Caco-2 (cell line): ENCODE results near the gene FOXRED1. TPM values are rescaled to one million over a fixed set of nuclear protein-coding genes. Genes with fewer than 3 reads are reported as not detected.
"Not testable (repeated sequence)": the region's sequence is repeated elsewhere in the genome, so short reads cannot be mapped to it uniquely, and the experiment has no call there.

Experiments used
- BruUV-seq: library from RNA; stranded (reverse); fragments of 400-500 nt; replicated peaks from 2 replicates; lab custom pipeline; 2021; lab: Mats Ljungman, UMichigan
- CTCF ChIA-PET: fragments of 300-600 bp; sonication (Branson Sonifier 250); formaldehyde crosslinking; loops from one replicate; lab custom pipeline; 2022; ENCODE audit warnings: antibody characterized with exemption; lab: Charles Lee
- POLR2A ChIA-PET: fragments of 300-600 bp; sonication (Branson Sonifier 250); formaldehyde crosslinking; loops from one replicate; lab custom pipeline; 2022; ENCODE audit warnings: antibody characterized with exemption; lab: Charles Lee
- DNase-seq, 2 experiments: peaks; one replicate each; pipeline versions ENCODE4 v3.0.0 to v3.0.0-alpha.2; 2020 to 2022
- H3K27me3 ChIP-seq: replicated peaks from 2 replicates; pipeline ENCODE4 v1.6.0; 2011; ENCODE audit warnings: low read length; ENCODE audit not compliant: control insufficient read depth, insufficient read depth
- H3K36me3 ChIP-seq: 2 replicates; pipeline ENCODE4 v1.5.1; 2011; ENCODE audit warnings: low read length; ENCODE audit not compliant: control insufficient read depth, insufficient read depth
- H3K4me1 ChIP-seq: fragments of 250-450 bp; sonication (Bioruptor Pico); 2 replicates; pipeline ENCODE4 v1.5.1; 2020; ENCODE audit warnings: mild to moderate bottlenecking
- H3K4me3 ChIP-seq: 2 replicates; pipeline ENCODE4 v1.5.1; 2011; ENCODE audit warnings: low read depth, mild to moderate bottlenecking, control low read depth, low read length
- H3K9me3 ChIP-seq: fragments of 250-450 bp; sonication (Bioruptor Pico); 2 replicates; pipeline ENCODE4 v1.5.1; 2020; ENCODE audit warnings: mild to moderate bottlenecking, moderate library complexity
- H3K27ac Mint-ChIP-seq: one replicate; pipeline ENCODE4 v1.8.0; 2022; ENCODE audit warnings: mixed read lengths; ENCODE audit not compliant: unreplicated experiment
- H3K27me3 Mint-ChIP-seq: one replicate; pipeline ENCODE4 v1.8.0; 2022; ENCODE audit warnings: mixed read lengths; ENCODE audit not compliant: insufficient read depth, unreplicated experiment
- H3K36me3 Mint-ChIP-seq: one replicate; pipeline ENCODE4 v1.8.0; 2022; ENCODE audit warnings: mild to moderate bottlenecking, mixed read lengths; ENCODE audit not compliant: insufficient read depth, unreplicated experiment
- H3K4me1 Mint-ChIP-seq: one replicate; pipeline ENCODE4 v1.8.0; 2022; ENCODE audit warnings: low read depth, mixed read lengths; ENCODE audit not compliant: unreplicated experiment
- H3K4me3 Mint-ChIP-seq: one replicate; pipeline ENCODE4 v1.8.0; 2022; ENCODE audit warnings: mild to moderate bottlenecking, moderate library complexity, mixed read lengths; ENCODE audit not compliant: unreplicated experiment
- H3K9me3 Mint-ChIP-seq: one replicate; pipeline ENCODE4 v1.8.0; 2022; ENCODE audit warnings: mixed read lengths; ENCODE audit not compliant: unreplicated experiment
- intact Hi-C: fragments of 100-400 bp; cut with micrococcal nuclease; formaldehyde crosslinking; loops from one replicate; pipeline ENCODE4 v1.10.0; 2022; ENCODE audit not compliant: unreplicated experiment
- total RNA-seq: library from RNA; stranded (reverse); gene quantifications from 2 replicates; pipeline ENCODE4 v1.2.3, GENCODE V29; 2022
- TF ChIP-seq, protein P1 (sequence below), 2 experiments: fragments of 200-600 bp in 1 of 2; IDR thresholded peaks; 1 replicate in 1 of 2; 2 replicates in 1 of 2; pipeline versions ENCODE4 v1.5.1 to v1.8.0; 2011 to 2022; ENCODE audit warnings: antibody characterized with exemption in 1 of 2, control low read depth in 1 of 2, inconsistent platforms in 1 of 2, low read depth in 1 of 2, low read length in 1 of 2, mild to moderate bottlenecking in 1 of 2, moderate library complexity in 1 of 2; ENCODE audit not compliant: insufficient read depth in 1 of 2, severe bottlenecking in 1 of 2, unreplicated experiment in 1 of 2

The FOXRED1 gene
- total RNA-seq, 1 experiment from 2014 or later = 91.7 TPM

DNA sequence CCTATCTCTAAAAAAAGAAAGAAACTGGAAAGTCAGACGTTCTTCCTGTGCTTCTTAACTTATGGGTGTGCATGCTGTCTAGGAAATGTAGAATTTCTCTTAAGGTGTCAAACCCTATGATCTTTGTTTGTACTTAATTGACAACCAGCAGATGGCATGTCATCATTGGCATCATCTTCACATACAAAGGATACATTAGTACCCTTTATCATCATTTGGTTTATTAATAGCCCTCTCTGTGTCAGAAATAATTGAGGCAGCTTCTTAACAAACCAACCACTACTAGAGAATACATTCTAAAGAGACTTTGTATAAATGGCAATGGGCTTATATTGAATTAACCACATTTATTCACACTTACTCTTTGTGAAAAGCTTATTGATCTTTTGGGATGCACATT is 14.1 kb upstream of the FOXRED1 start:
- Mint-ChIP-seq H3K36me3 (peaks cover 88% of the 10 kb centered on the region), H3K9me3 (no peaks in the 10 kb centered on the region), H3K27me3 (no peaks in the 10 kb centered on the region), H3K27ac (no peak overlapping the region), H3K4me3 (no peak overlapping the region), H3K4me1 (no peaks in the 10 kb centered on the region)
- Histone ChIP-seq H3K27me3 (no peaks in the 10 kb centered on the region), H3K4me3 (no peak overlapping the region), H3K4me1 (no peaks in the 10 kb centered on the region), H3K9me3 (no peaks in the 10 kb centered on the region), H3K36me3 (no peaks in the 10 kb centered on the region)
- BruUV-seq = no TSS peak
- ChIA-PET POLR2A (no interaction called here), CTCF (no interaction called here)
- TF ChIP-seq, protein P1, sequence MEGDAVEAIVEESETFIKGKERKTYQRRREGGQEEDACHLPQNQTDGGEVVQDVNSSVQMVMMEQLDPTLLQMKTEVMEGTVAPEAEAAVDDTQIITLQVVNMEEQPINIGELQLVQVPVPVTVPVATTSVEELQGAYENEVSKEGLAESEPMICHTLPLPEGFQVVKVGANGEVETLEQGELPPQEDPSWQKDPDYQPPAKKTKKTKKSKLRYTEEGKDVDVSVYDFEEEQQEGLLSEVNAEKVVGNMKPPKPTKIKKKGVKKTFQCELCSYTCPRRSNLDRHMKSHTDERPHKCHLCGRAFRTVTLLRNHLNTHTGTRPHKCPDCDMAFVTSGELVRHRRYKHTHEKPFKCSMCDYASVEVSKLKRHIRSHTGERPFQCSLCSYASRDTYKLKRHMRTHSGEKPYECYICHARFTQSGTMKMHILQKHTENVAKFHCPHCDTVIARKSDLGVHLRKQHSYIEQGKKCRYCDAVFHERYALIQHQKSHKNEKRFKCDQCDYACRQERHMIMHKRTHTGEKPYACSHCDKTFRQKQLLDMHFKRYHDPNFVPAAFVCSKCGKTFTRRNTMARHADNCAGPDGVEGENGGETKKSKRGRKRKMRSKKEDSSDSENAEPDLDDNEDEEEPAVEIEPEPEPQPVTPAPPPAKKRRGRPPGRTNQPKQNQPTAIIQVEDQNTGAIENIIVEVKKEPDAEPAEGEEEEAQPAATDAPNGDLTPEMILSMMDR (IDR thresholded peaks at IDR 0.05; ENCODE audit: insufficient read depth in 1 of 2, low read depth in 1 of 2, low read length in 1 of 2, severe bottlenecking in 1 of 2, unreplicated experiment in 1 of 2) = no peak
- intact Hi-C loops = no loop called here
- no peak for DNase-seq

DNA sequence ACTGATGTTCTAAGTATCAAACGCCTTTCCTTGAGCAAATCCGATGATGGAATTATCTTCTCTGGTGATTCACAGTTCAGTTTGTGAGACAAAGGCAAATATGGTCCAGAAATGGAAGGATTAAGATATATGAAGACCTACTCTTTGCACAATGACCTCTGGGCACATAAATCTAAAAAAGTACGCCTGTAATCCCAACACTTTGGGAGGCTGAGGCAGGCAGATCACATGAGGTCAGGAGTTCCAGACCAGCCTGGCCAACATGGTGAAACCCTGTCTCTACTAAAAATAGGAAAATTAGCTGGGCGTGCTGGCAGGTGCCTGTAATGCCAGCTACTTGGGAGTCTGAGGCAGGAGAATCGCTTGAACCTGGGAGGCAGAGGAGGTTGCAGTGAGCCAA is 13.4 kb upstream of the FOXRED1 start:
- H3K27ac Mint-ChIP-seq, H3K4me3 ChIP-seq, intact Hi-C loops, H3K9me3 Mint-ChIP-seq, H3K4me1 Mint-ChIP-seq, H3K27me3 Mint-ChIP-seq, H3K4me1 ChIP-seq, H3K36me3 ChIP-seq, CTCF ChIA-PET, BruUV-seq, H3K4me3 Mint-ChIP-seq, H3K9me3 ChIP-seq, H3K27me3 ChIP-seq, DNase-seq: not testable (repeated sequence)
- POLR2A ChIA-PET = interaction anchor here (0.6 kb wide), 1 partner anchor 18 kb away, joined by 4 read pairs; no protein-coding TSS in a partner anchor
- peaks cover 88% of the 10 kb centered on the region for H3K36me3 Mint-ChIP-seq

DNA sequence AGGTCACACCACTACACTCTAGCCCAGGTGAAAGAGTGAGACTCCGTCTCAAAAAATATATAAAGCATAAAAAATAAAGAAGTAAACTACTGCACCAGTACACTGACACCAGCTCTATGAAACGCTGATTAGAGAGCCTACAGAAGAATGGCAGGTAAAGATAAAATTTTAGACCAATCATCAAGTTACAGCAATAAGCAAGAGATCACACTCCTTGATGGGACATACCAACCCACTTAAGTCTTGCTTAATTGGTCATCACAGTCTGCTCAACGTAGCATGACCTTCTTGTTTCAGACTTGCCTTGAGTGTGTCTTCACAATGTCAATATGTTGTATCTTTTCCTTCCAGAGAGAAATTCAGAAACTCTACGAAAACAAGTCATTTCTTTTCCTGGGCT is 12.7 kb upstream of the FOXRED1 start:
- H3K36me3 ChIP-seq = no peaks in the 10 kb centered on the region
- no peak overlapping the region for H3K4me3 Mint-ChIP-seq
- H3K4me1 Mint-ChIP-seq = no peaks in the 10 kb centered on the region
- no peaks in the 10 kb centered on the region for H3K9me3 ChIP-seq
- no peaks in the 10 kb centered on the region for H3K9me3 Mint-ChIP-seq
- intact Hi-C loops = no loop called here
- H3K27me3 Mint-ChIP-seq = no peaks in the 10 kb centered on the region
- DNase-seq = no peak
- TF ChIP-seq, protein P1 (IDR thresholded peaks at IDR 0.05; ENCODE audit: insufficient read depth in 1 of 2, low read depth in 1 of 2, low read length in 1 of 2, severe bottlenecking in 1 of 2, unreplicated experiment in 1 of 2) = no peak
- no peaks in the 10 kb centered on the region for H3K27me3 ChIP-seq
- POLR2A ChIA-PET = interaction anchor here (0.6 kb wide), 1 partner anchor 17 kb away, joined by 4 read pairs; no protein-coding TSS in a partner anchor
- H3K36me3 Mint-ChIP-seq = peaks cover 89% of the 10 kb centered on the region
- BruUV-seq = no TSS peak
- H3K4me3 ChIP-seq = no peak overlapping the region
- no peaks in the 10 kb centered on the region for H3K4me1 ChIP-seq
- CTCF ChIA-PET = no interaction called here
- no peak overlapping the region for H3K27ac Mint-ChIP-seq

DNA sequence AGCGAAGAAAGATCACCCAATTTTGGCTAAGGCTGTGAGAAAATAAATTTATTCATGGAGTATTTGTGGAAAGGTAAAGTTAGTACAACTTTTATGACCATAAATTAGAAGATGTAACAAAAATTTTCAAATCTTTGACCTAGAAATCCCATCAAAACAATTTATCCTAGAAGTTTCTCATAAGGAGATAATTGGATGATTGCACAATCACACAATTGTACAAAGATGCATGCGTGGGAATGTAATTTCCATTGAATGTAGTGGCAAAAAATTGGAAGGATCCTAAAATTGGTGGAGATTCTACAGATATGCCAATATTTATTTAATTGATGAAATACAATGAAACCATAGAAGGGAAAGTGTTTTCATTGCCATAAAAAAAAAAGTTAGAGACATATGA is 11.8 kb upstream of the FOXRED1 start:
- Histone ChIP-seq H3K36me3 (no peaks in the 10 kb centered on the region), H3K27me3 (no peaks in the 10 kb centered on the region), H3K4me3 (no peak overlapping the region), H3K9me3 (no peaks in the 10 kb centered on the region), H3K4me1 (no peaks in the 10 kb centered on the region)
- POLR2A ChIA-PET = no interaction called here
- peaks cover 88% of the 10 kb centered on the region for H3K36me3 Mint-ChIP-seq
- TF ChIP-seq, protein P1 (IDR thresholded peaks at IDR 0.05; ENCODE audit: insufficient read depth in 1 of 2, low read depth in 1 of 2, low read length in 1 of 2, severe bottlenecking in 1 of 2, unreplicated experiment in 1 of 2) = no peak
- H3K4me3 Mint-ChIP-seq = no peak overlapping the region
- intact Hi-C loops = no loop called here
- TSS peak; percentile 11 for BruUV-seq
- H3K27me3 Mint-ChIP-seq = no peaks in the 10 kb centered on the region
- no peak overlapping the region for H3K27ac Mint-ChIP-seq
- no peaks in the 10 kb centered on the region for H3K9me3 Mint-ChIP-seq
- DNase-seq = no peak
- H3K4me1 Mint-ChIP-seq = no peaks in the 10 kb centered on the region
- CTCF ChIA-PET = no interaction called here
